T-helper 22 cell (primary cell): ENCODE data around the gene CEP135.

ENCODE experiments used
- DNase-seq: peaks from one replicate; pipeline ENCODE4 v3.0.0-alpha.2; 2020; ENCODE audit warnings: low read depth

The CEP135 gene

DNA sequence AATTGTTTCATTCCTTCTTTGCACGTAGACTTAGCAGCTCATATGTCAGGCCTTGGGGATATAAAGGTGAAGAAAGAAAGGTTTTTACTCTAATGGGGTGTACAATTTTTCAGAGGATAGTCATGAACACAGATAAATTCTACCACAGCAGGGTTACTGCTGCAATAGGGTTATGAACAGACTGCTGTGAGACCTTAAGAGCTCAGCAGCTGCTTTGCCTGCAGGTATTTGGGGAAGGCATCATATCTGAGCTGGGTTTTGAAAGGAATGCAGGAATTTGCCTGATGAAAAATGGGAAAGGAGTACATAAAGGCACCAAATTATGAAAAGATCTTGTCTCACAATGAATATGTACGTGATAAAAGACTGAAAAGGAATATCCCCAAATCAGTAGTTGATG lies 128.9 kb downstream of the CEP135 start:
- DNase-seq: no peak

DNA sequence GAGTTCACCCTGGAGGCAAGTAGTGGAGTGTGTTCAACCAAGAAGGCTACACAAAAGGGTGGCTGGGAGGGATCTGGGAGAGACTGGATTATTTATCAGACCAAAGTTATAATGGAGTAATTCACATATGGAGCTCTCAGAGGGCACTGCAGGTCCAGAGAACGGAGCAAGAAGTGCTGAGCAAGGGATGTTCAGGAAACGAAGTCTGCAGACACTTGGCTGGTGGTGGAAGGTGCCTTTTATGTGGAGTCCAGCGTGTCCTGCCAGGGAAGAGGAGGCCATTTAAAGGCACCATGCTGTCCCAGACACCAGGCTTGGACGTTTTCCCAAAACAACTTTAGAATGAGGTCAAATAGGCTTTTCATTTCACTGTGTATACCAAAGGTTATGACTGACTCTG lies 130.1 kb downstream of the CEP135 start:
- no peak for DNase-seq

DNA sequence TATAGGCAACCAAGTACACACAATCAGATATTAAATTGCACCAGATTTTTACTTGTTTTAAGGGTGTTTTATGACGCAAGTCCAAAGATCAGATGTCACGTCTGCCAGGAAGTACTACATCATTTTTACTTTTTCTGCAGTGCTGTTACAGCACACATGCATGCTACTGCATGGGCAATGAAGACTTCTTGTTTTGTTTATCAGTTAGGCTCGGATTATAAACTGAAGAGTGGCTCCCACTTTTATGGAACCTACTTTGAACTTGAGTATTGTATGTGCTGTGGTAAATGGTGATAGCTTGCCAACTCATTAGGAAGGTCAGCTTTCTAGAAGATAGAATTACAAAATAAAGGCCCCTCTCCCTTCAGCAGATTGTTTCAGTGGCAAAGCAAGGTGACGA lies 131.6 kb downstream of the CEP135 start:
- no peak for DNase-seq

DNA sequence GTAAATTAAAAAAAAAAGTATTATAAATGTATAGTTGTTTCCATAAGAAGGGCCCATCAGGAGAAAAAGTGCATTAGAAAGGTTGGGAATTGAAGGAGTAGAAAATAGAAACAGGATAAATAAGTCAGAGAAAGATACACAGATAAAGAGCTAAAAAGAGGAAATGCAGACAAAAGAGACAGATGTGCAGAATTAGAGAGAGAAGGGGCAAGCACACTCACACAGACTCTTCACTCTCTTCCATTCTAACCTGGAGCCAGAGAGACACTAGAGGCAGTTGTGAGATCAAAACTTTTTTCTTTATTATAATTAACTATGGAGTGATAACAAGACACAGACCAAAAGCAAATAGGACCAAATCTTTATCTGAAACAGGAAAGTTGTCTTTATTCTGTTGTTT lies 134.1 kb downstream of the CEP135 start:
- DNase-seq: no peak
